ENCODE data around the gene ARMC9.
A peak's percentile ranks its signal among the peaks of the same experiment; 100 is the strongest.
"Not testable (repeated sequence)": the region's sequence is repeated elsewhere in the genome, so short reads cannot be mapped to it uniquely, and the experiment has no call there.

The ARMC9 gene, protein sequence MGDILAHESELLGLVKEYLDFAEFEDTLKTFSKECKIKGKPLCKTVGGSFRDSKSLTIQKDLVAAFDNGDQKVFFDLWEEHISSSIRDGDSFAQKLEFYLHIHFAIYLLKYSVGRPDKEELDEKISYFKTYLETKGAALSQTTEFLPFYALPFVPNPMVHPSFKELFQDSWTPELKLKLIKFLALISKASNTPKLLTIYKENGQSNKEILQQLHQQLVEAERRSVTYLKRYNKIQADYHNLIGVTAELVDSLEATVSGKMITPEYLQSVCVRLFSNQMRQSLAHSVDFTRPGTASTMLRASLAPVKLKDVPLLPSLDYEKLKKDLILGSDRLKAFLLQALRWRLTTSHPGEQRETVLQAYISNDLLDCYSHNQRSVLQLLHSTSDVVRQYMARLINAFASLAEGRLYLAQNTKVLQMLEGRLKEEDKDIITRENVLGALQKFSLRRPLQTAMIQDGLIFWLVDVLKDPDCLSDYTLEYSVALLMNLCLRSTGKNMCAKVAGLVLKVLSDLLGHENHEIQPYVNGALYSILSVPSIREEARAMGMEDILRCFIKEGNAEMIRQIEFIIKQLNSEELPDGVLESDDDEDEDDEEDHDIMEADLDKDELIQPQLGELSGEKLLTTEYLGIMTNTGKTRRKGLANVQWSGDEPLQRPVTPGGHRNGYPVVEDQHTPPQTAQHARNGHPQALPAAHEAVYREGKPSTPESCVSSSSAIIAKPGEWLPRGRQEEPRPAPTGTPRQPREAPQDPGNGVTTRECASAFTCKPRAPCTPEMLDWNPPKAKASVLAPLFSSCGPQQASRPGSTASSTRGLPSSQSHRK

GRCh38 chr2:231198291-231199173, at the start of gene ARMC9:
Gene ARMC9, plus strand, starts transcription at chr2:231198631. Its CDS starts 7,608 bp downstream, at chr2:231206239.
- peak; percentile 75 to 76 for DNase-seq

GRCh38 chr2:231152800-231153557, 45.5 kb upstream of the ARMC9 start:
- DNase-seq, result no peak

- no peak for DNase-seq
Measured at GRCh38 chr2:231159306-231159705, 39.1 kb upstream of the ARMC9 start.

DNA sequence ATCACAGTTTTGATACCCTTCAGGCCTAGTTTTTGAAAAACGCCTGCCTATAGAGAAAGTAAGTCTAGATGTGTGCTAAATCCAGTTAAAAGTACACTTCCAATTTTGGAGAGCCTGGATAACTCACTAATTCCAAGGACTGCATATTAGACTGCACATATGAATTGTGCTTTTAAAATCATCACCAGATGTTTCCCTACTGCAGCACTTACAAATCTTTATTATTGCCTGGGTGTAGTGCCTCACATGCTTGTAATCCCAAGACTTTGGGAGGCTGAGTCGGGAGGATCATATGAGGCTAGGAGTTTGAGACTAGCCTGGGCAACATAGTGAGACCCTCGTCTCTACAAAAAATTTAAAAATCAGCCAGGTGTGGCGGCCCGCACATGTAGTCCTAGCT, 37.7 kb upstream of the ARMC9 start:
- no peak for DNase-seq

- DNase-seq, result peak in 1 of 2 donors; percentile 12
Measured at GRCh38 chr2:231161252-231161839, 37.1 kb upstream of the ARMC9 start.

- DNase-seq, result no peak
Measured at GRCh38 chr2:231161877-231162329, 36.5 kb upstream of the ARMC9 start.

GRCh38 chr2:231163011-231163410, 35.4 kb upstream of the ARMC9 start:
- no peak for DNase-seq

GRCh38 chr2:231163414-231164095, 34.9 kb upstream of the ARMC9 start:
- no peak for DNase-seq

DNA sequence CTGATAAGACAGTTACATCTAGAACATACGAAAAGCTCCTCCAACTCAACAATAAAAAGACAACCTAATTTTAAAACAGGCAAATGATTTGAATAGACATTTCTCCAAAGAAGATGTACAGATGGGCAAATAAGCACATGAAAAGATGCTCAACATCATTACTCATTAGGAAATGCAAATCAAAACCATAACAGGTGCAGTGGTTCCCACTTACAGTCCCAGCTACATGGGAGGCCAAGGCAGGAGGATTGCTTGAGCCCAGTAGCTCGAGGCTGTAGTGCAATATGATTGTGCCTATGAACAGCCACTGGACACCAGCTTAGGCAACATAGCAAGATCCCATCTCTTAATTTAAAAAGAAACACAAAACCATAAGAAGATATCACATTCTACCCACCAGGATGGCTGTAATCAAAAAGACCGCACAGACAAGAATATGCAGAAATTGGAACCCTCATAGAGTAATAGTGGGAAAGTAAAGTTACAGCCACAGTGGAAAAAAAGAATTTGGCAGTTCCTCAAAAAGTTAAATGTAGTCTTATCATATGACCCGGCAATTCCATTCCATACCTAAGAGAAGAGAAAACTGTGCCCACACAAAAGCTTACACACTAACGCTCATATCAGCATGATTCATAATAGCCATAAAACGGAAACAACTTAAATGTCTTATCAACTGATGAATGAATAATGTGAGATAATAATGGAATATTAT, 30.5 kb upstream of the ARMC9 start:
- DNase-seq, result no peak

DNA sequence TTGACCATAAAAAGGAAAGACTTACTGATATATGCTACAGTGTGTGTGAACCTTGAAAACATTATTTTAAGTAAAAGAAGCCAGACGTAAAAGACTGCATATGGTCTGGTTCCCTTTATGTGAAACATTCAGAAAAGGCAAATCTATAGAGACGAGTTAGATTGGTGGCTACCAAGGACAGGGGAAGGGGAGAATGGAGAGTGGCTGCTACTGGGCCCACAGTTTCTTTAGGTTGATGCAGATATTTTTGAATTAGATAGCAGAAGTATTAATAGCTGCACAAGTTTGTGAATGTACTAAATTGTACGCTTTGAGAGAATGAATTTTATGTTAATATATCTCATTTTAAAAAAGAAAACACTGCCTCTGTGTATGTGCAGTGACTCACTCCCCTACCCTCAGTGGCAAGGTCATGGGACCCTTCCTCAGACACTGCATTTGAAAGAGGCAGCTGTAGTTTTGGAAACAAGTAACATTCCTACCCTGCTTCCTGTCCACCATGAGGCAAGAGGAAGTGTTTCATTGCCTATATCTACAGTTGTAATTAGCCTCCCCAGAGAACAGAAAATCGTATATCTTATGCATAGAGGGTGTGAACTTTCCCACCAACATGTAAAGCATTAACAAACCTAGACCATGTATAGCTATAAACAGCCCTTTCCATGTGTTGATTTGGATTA, 29.8 kb upstream of the ARMC9 start:
- DNase-seq, result no peak

DNA sequence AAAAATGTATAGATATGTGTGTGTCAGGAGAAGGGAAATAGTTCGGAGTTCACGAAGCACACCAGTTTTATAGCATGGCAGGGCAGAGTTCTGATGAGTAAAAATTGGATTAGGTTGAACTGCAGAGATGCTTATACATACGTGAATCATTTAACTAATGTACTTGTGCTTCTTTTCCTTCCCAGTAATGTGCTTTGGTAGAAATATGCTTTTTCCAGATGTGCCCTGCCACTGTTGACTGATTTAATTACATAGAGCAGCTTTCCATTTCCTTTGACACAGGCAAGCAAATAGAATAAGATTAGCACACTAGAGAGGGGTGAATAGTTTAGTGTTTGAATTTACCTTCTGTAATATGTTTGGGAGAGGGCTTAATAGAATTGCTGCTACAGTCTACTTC, 28.9 kb upstream of the ARMC9 start:
- DNase-seq, result no peak

DNA sequence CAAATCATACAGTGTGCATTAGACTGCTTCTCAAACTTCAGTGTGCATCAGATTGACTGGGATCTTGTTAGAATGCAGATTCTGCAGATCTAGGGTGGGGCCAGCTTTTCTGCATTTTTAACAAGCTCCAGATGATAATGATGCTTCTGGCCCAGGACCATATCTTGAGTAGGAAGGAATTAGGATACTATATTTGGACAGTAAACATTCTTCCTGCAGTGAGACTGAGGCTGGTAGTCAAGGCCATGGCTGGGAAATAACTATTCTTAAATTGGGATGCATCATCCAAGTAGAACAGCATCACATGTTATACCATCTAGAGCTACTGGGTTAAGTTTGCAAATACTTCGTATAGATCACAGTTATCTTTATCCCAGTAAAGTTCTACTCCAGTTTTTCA, 28.4 kb upstream of the ARMC9 start:
- DNase-seq, result no peak

DNA sequence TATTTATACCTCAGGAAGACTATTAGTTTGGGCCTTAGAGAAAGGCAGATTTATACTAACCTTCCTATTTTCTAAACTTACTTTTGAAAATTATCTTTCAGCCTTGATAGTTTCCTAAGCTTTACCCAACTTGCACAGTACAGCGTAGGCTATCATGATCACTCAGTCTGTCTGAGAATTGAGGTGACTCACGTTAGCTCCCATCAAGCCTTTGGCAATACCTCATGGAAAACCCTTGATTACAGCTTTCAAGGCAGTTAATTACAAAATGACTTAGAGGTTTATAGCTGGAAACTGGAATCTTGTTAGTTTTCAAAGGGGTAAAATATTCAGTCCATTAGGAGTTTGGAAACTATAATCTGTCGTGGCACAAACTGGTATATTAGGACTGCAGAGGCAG, 26.4 kb upstream of the ARMC9 start:
- DNase-seq, result no peak

DNA sequence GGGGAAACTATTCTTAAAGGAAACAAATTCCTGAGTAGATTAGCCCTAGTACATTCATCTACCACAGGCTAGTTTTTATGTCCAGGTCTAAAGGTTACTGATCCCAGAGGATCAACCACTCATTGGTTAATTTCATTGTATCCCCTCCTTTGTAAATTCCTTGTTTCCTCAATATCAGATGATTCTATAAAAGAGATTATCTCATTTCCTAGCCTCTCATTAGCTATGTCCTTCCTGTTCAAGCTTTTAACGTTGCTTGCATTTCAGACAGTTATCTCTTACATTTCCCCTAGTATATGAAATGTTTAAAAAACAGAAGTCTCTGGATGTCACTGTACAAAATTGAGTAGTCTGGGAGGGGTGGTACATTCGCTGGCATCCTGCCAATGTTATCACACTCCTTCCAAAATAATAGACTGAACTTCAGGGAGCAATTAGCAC, 24.2 kb upstream of the ARMC9 start:
- no peak for DNase-seq

DNA sequence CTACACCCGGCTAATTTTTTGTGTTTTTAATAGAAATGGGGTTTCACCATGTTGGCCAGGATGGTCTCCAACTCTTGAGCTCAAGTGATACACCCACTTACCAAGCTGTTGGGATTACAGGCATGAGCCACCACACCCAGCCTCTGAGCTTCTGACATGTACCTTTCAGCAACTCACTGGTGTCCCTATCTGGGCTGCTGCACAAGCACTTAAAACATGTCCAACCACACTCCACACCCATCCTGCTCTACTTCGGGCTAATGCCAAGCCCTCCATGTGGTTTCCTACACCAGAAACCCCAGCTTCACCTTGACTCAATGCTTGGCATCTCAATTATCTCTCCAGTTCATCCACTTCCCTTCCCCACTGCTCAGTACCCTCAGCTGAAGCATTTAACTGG, 22.4 kb upstream of the ARMC9 start:
- no peak for DNase-seq

DNA sequence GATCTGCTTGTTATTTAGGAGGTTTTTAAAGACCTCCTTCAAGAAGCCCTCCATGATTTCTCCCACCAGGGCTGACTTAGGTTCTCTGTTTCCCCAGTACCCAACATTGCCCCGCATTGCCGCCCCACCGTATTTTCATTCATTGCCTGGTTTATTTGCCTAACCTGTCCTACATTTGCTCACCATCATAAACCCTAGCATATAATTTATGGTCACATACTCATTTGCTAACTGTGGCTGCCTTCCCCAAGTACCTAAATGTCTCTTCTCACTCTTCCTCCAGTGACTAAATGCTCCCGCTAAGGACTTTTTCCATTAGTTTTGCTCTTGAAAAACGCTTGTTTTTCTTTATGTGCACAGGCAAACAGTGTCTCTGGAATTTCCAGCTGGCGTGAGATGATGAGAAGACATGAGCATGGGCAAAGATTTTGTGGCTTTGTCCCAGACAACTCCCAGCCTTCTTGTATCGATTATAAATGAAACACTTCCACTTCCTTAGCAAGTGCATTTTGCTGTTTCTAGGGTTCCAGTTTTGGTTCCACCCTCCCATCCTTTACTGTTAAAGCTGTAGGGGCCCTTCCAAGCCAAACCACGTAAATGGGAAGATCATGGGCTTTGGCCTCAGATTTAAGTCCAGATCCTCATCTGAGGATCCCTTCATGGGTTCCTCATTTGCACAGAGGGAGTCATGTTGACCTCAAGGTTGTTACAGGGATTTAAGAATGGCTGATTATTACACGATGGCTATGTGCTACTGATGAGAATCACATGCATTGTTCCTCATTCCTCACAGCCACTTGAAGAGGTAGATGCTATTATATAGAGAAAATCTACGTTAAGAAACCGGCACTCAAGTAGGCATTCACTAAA, 21.0 kb upstream of the ARMC9 start:
- DNase-seq, result no peak

- not testable (repeated sequence) for DNase-seq
Measured at GRCh38 chr2:231178805-231179204, 19.6 kb upstream of the ARMC9 start.

- DNase-seq, result peak in 1 of 2 donors; percentile 67
Measured at GRCh38 chr2:231181860-231182512, 16.4 kb upstream of the ARMC9 start.

Data from CD4-positive, alpha-beta T cell treated with Interleukin-1 beta for 1 hour (primary cell).